ENCODE data around the gene TBX10. TPM values are rescaled to one million over a fixed set of nuclear protein-coding genes. Genes with fewer than 3 reads are reported as not detected.
"Not testable (repeated sequence)": the region's sequence is repeated elsewhere in the genome, so short reads cannot be mapped to it uniquely, and the experiment has no call there.

Gene TBX10
- total RNA-seq, 1 donor from 2014 or later, result not detected

GRCh38 chr11:67664696-67665540 is 25.4 kb upstream of the TBX10 start:
- DNase-seq (ENCODE audit: extremely low read depth, low read depth, low spot score), result no peak

- DNase-seq (ENCODE audit: extremely low read depth, low read depth, low spot score), result no peak
Measured at GRCh38 chr11:67664213-67664585, 24.6 kb upstream of the TBX10 start.

GRCh38 chr11:67663532-67664212 is 24.1 kb upstream of the TBX10 start:
- DNase-seq (ENCODE audit: extremely low read depth, low read depth, low spot score), result no peak

- DNase-seq (ENCODE audit: extremely low read depth, low read depth, low spot score), result no peak
Measured at GRCh38 chr11:67662835-67663531, 23.4 kb upstream of the TBX10 start.

GRCh38 chr11:67662142-67662834 is 22.7 kb upstream of the TBX10 start:
- DNase-seq (ENCODE audit: extremely low read depth, low read depth, low spot score), result no peak

- DNase-seq (ENCODE audit: extremely low read depth, low read depth, low spot score), result not testable (repeated sequence)
Measured at GRCh38 chr11:67660752-67661151, 21.2 kb upstream of the TBX10 start.

- not testable (repeated sequence) for DNase-seq (ENCODE audit: extremely low read depth, low read depth, low spot score)
Measured at GRCh38 chr11:67659651-67660165, 20.1 kb upstream of the TBX10 start.

- DNase-seq (ENCODE audit: extremely low read depth, low read depth, low spot score), result no peak
Measured at GRCh38 chr11:67657300-67657699, 17.7 kb upstream of the TBX10 start.

GRCh38 chr11:67656278-67656922 is 16.8 kb upstream of the TBX10 start:
- DNase-seq (ENCODE audit: extremely low read depth, low read depth, low spot score), result no peak

GRCh38 chr11:67654225-67654624 is 14.7 kb upstream of the TBX10 start:
- no peak for DNase-seq (ENCODE audit: extremely low read depth, low read depth, low spot score)

GRCh38 chr11:67652965-67653845 is 13.6 kb upstream of the TBX10 start:
- DNase-seq (ENCODE audit: extremely low read depth, low read depth, low spot score), result no peak

- no peak for DNase-seq (ENCODE audit: extremely low read depth, low read depth, low spot score)
Measured at GRCh38 chr11:67651976-67652781, 12.6 kb upstream of the TBX10 start.

GRCh38 chr11:67649634-67650510 is 10.3 kb upstream of the TBX10 start:
- no peak for DNase-seq (ENCODE audit: extremely low read depth, low read depth, low spot score)

- DNase-seq (ENCODE audit: extremely low read depth, low read depth, low spot score), result no peak
Measured at GRCh38 chr11:67648796-67649613, 9.4 kb upstream of the TBX10 start.

- DNase-seq (ENCODE audit: extremely low read depth, low read depth, low spot score), result no peak
Measured at GRCh38 chr11:67648140-67648795, 8.7 kb upstream of the TBX10 start.

- no peak for DNase-seq (ENCODE audit: extremely low read depth, low read depth, low spot score)
Measured at GRCh38 chr11:67647471-67647870, 7.9 kb upstream of the TBX10 start.

Data from glomerular endothelial cell (primary cell).